DOHH2 (cell line): ENCODE data around the gene SDCBP2.

Experiments
- H3F3A ChIP-seq: fragments of 200-600 bp; sonication (generic), shearing (Covaris generic); 2 replicates; pipeline ENCODE4 v1.6.0; 2016; ENCODE audit warnings: antibody characterized with exemption, mild to moderate bottlenecking; ENCODE audit not compliant: control insufficient read depth, insufficient read depth
- H3K27ac ChIP-seq: fragments of 200-600 bp; sonication (generic); 2 replicates; pipeline ENCODE4 v1.5.1; 2014; ENCODE audit warnings: low read depth, mild to moderate bottlenecking, low read length, moderate library complexity
- H3K27me3 ChIP-seq: fragments of 200-600 bp; sonication (generic); 2 replicates; pipeline ENCODE4 v1.6.1; 2014; ENCODE audit warnings: mild to moderate bottlenecking, low read length, mixed read lengths; ENCODE audit not compliant: control insufficient read depth
- H3K36me3 ChIP-seq: fragments of 200-600 bp; sonication (generic); 2 replicates; pipeline ENCODE4 v1.6.1; 2014; ENCODE audit warnings: mild to moderate bottlenecking, low read length, moderate library complexity, mixed read lengths; ENCODE audit not compliant: control insufficient read depth
- H3K4me1 ChIP-seq: fragments of 200-600 bp; sonication (generic); 2 replicates; pipeline ENCODE4 v1.6.1; 2014; ENCODE audit warnings: mild to moderate bottlenecking, low read length, mixed read lengths; ENCODE audit not compliant: control insufficient read depth
- H3K4me2 ChIP-seq: fragments of 200-600 bp; sonication (generic); 2 replicates; pipeline ENCODE4 v1.6.0; 2014; ENCODE audit warnings: mild to moderate bottlenecking, low read length, moderate library complexity
- H3K4me3 ChIP-seq: fragments of 200-600 bp; sonication (generic); 2 replicates; pipeline ENCODE4 v1.5.1; 2014; ENCODE audit warnings: mild to moderate bottlenecking, low read length, mixed read lengths
- H3K79me2 ChIP-seq: fragments of 200-600 bp; sonication (generic); 2 replicates; pipeline ENCODE4 v1.6.1; 2014; ENCODE audit warnings: mild to moderate bottlenecking, low read length, mixed read lengths; ENCODE audit not compliant: control insufficient read depth
- H3K9me2 ChIP-seq: fragments of 200-600 bp; sonication (generic); replicated peaks from 2 replicates; pipeline ENCODE4 v1.6.1; 2014; ENCODE audit warnings: mild to moderate bottlenecking, low read length, mixed read lengths; ENCODE audit not compliant: control insufficient read depth
- H3K9me3 ChIP-seq: fragments of 200-600 bp; sonication (generic); 2 replicates; pipeline ENCODE4 v1.6.1; 2014; ENCODE audit warnings: antibody characterized with exemption, low read length, mixed read lengths; ENCODE audit not compliant: control insufficient read depth, insufficient read depth
- H4K20me1 ChIP-seq: fragments of 200-600 bp; sonication (generic); 2 replicates; pipeline ENCODE4 v1.6.0; 2014; ENCODE audit warnings: low read depth, mild to moderate bottlenecking, antibody characterized with exemption, low read length, moderate library complexity; ENCODE audit not compliant: control insufficient read depth, insufficient read depth
- EZH2phosphoT487 ChIP-seq: fragments of 200-600 bp; sonication (generic); IDR thresholded peaks from 2 replicates; pipeline ENCODE4 v1.6.1; 2017; ENCODE audit warnings: borderline replicate concordance, mild to moderate bottlenecking, antibody characterized with exemption, low read length, moderate library complexity, mixed read lengths
- TF ChIP-seq, protein P1 (sequence below): fragments of 200-600 bp; sonication (generic); IDR thresholded peaks from one replicate; pipeline ENCODE4 v1.5.1; 2014; ENCODE audit warnings: antibody characterized with exemption, mild to moderate bottlenecking, low read depth, low read length; ENCODE audit not compliant: poor library complexity, severe bottlenecking

Gene SDCBP2

GRCh38 chr20:1319051-1319450 is 9.9 kb downstream of the SDCBP2 start:
- Histone ChIP-seq H3K27ac (no peak overlapping the region), H3K4me3 (no peak overlapping the region), H3K79me2 (no peaks in the 10 kb centered on the region), H3F3A (no peaks in the 10 kb centered on the region), H4K20me1 (no peaks in the 10 kb centered on the region), H3K9me2 (no peaks in the 10 kb centered on the region), H3K4me2 (no peak overlapping the region), H3K4me1 (no peaks in the 10 kb centered on the region), H3K9me3 (no peaks in the 10 kb centered on the region), H3K36me3 (no peaks in the 10 kb centered on the region), H3K27me3 (peaks cover 18% of the 10 kb centered on the region)
- TF ChIP-seq, protein P1, sequence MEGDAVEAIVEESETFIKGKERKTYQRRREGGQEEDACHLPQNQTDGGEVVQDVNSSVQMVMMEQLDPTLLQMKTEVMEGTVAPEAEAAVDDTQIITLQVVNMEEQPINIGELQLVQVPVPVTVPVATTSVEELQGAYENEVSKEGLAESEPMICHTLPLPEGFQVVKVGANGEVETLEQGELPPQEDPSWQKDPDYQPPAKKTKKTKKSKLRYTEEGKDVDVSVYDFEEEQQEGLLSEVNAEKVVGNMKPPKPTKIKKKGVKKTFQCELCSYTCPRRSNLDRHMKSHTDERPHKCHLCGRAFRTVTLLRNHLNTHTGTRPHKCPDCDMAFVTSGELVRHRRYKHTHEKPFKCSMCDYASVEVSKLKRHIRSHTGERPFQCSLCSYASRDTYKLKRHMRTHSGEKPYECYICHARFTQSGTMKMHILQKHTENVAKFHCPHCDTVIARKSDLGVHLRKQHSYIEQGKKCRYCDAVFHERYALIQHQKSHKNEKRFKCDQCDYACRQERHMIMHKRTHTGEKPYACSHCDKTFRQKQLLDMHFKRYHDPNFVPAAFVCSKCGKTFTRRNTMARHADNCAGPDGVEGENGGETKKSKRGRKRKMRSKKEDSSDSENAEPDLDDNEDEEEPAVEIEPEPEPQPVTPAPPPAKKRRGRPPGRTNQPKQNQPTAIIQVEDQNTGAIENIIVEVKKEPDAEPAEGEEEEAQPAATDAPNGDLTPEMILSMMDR = no peak
- no peak for TF ChIP-seq EZH2phosphoT487

GRCh38 chr20:1317545-1318255 is 11.2 kb downstream of the SDCBP2 start:
- Histone ChIP-seq H3K36me3 (no peaks in the 10 kb centered on the region), H4K20me1 (no peaks in the 10 kb centered on the region), H3K4me2 (peak overlapping the region; percentile 6; the same call in 1 of the 2 replicates), H3K9me3 (no peaks in the 10 kb centered on the region), H3K4me3 (no peak overlapping the region), H3K9me2 (no peaks in the 10 kb centered on the region), H3K4me1 (peaks cover 4% of the 10 kb centered on the region), H3K27ac (no peak overlapping the region), H3K79me2 (no peaks in the 10 kb centered on the region), H3K27me3 (peaks cover 18% of the 10 kb centered on the region), H3F3A (no peaks in the 10 kb centered on the region)
- TF ChIP-seq EZH2phosphoT487 = no peak
- TF ChIP-seq, protein P1 = no peak

DNA sequence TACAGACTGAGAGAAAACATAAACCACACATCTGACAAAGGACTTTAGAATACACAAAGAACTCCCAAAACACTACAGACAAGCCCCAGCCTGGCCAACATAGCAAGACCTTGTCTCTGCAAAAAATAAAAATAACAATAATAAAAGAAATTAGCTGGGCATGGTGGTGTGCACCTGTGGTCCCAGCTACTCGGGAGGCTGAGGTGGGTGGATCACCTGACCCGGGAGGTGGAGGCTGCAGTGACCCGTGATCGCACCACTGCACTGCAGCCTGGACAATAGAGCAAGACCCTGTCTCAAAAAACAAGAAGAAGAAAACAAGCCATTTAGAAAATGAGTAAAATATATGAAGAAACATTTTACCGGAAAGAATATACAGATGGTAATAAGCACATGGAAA is 13.1 kb downstream of the SDCBP2 start:
- Histone ChIP-seq H3K36me3 (no peaks in the 10 kb centered on the region), H3F3A (no peaks in the 10 kb centered on the region), H3K79me2 (no peaks in the 10 kb centered on the region), H3K27ac (no peak overlapping the region), H3K27me3 (peaks cover 18% of the 10 kb centered on the region), H3K4me1 (peaks cover 4% of the 10 kb centered on the region), H4K20me1 (no peaks in the 10 kb centered on the region), H3K9me2 (no peaks in the 10 kb centered on the region), H3K9me3 (no peaks in the 10 kb centered on the region), H3K4me3 (no peak overlapping the region), H3K4me2 (no peak overlapping the region)
- no peak for TF ChIP-seq EZH2phosphoT487
- TF ChIP-seq, protein P1 = no peak
